NCI-H774 (cell line): ENCODE results near the gene ST6GALNAC6.

ENCODE experiments used
- DNase-seq: peaks from one replicate; lab custom pipeline; 2025; lab: John Stamatoyannopoulos, UW

ST6GALNAC6 gene

GRCh38 chr9:127899128-127899943 lies at the start of gene ST6GALNAC6:
Gene ST6GALNAC6, minus strand, starts transcription at chr9:127899603. Its CDS starts 1,622 bp downstream, at chr9:127897981.
- DNase-seq = peak; percentile 75

GRCh38 chr9:127947841-127948710 lies 48.7 kb upstream of the ST6GALNAC6 start:
- no peak for DNase-seq

- no peak for DNase-seq
Measured at GRCh38 chr9:127946728-127947127, 47.3 kb upstream of the ST6GALNAC6 start.

GRCh38 chr9:127945942-127946341 lies 46.5 kb upstream of the ST6GALNAC6 start:
- DNase-seq = no peak

GRCh38 chr9:127945338-127945737 lies 45.9 kb upstream of the ST6GALNAC6 start:
- no peak for DNase-seq

GRCh38 chr9:127944586-127945218 lies 45.3 kb upstream of the ST6GALNAC6 start:
- no peak for DNase-seq

- peak; percentile 85 for DNase-seq
Measured at GRCh38 chr9:127943731-127944144, 44.3 kb upstream of the ST6GALNAC6 start.

GRCh38 chr9:127943011-127943662 lies 43.7 kb upstream of the ST6GALNAC6 start:
- DNase-seq = no peak

- peak; percentile 28 for DNase-seq
Measured at GRCh38 chr9:127942216-127943010, 43.0 kb upstream of the ST6GALNAC6 start.

- DNase-seq = no peak
Measured at GRCh38 chr9:127941961-127942215, 42.5 kb upstream of the ST6GALNAC6 start.

- no peak for DNase-seq
Measured at GRCh38 chr9:127941062-127941960, 41.9 kb upstream of the ST6GALNAC6 start.

GRCh38 chr9:127940593-127940992 lies 41.2 kb upstream of the ST6GALNAC6 start:
- no peak for DNase-seq

GRCh38 chr9:127938298-127938690 lies 38.9 kb upstream of the ST6GALNAC6 start:
- DNase-seq = no peak

- DNase-seq = peak; percentile 86
Measured at GRCh38 chr9:127937388-127938297, 38.2 kb upstream of the ST6GALNAC6 start, which contains the start of gene DPM2. Gene DPM2, minus strand, starts transcription at chr9:127937854. Its CDS starts 34 bp downstream, at chr9:127937820.

- no peak for DNase-seq
Measured at GRCh38 chr9:127937056-127937387, 37.6 kb upstream of the ST6GALNAC6 start.

- no peak for DNase-seq
Measured at GRCh38 chr9:127936347-127936852, 37.0 kb upstream of the ST6GALNAC6 start.

- no peak for DNase-seq
Measured at GRCh38 chr9:127935765-127936221, 36.4 kb upstream of the ST6GALNAC6 start.

- no peak for DNase-seq
Measured at GRCh38 chr9:127934986-127935385, 35.6 kb upstream of the ST6GALNAC6 start.

GRCh38 chr9:127934248-127934647 lies 34.8 kb upstream of the ST6GALNAC6 start:
- no peak for DNase-seq
